SK-N-SH treated with all-trans-retinoic acid at 6 μM for 48 hours (cell line): ENCODE measurements around the gene CHI3L1.

Source experiments
- ATAC-seq: fragments of 200-7000 bp; cut with Tn5 transposase; 3 replicates; pipeline ENCODE4 v1.9.1; 2020; ENCODE audit warnings: mild to moderate bottlenecking, moderate library complexity
- BACH2 ChIP-seq: fragments of 250-450 bp; sonication (Bioruptor Pico); IDR thresholded peaks from 2 replicates; pipeline ENCODE4 v1.9.0; 2021; ENCODE audit warnings: mild to moderate bottlenecking, borderline replicate concordance
- CREB5 ChIP-seq: fragments of 250-450 bp; sonication (Bioruptor Pico); IDR thresholded peaks from 2 replicates; pipeline ENCODE4 v1.5.1; 2020; ENCODE audit warnings: low read depth, mild to moderate bottlenecking, moderate library complexity
- CSDC2 ChIP-seq: fragments of 250-450 bp; sonication (Bioruptor Pico); IDR thresholded peaks from 2 replicates; pipeline ENCODE4 v1.5.0; 2020; ENCODE audit warnings: mild to moderate bottlenecking, moderate library complexity
- CSRNP3 ChIP-seq: fragments of 250-450 bp; sonication (Bioruptor Pico); IDR thresholded peaks from 2 replicates; pipeline ENCODE4 v1.5.1; 2021; ENCODE audit warnings: mild to moderate bottlenecking, moderate library complexity
- ESRRG ChIP-seq: fragments of 250-450 bp; sonication (Bioruptor Pico); IDR thresholded peaks from 2 replicates; pipeline ENCODE4 v1.6.1; 2021; ENCODE audit warnings: mild to moderate bottlenecking
- GLIS3 ChIP-seq: fragments of 250-450 bp; sonication (Bioruptor Pico); IDR thresholded peaks from 2 replicates; pipeline ENCODE4 v1.5.0; 2020; ENCODE audit warnings: mild to moderate bottlenecking, moderate library complexity
- ISL1 ChIP-seq: fragments of 250-450 bp; sonication (Bioruptor Pico); IDR thresholded peaks from 2 replicates; pipeline ENCODE4 v2.1.2; 2022; ENCODE audit warnings: mild to moderate bottlenecking, moderate library complexity
- OSR1 ChIP-seq: fragments of 250-450 bp; sonication (Bioruptor Pico); IDR thresholded peaks from 2 replicates; pipeline ENCODE4 v1.8.0; 2022; ENCODE audit warnings: moderate library complexity, mild to moderate bottlenecking, inconsistent platforms
- PATZ1 ChIP-seq: fragments of 250-450 bp; sonication (Bioruptor Pico); IDR thresholded peaks from 2 replicates; pipeline ENCODE4 v1.8.0; 2020; ENCODE audit warnings: mild to moderate bottlenecking, moderate library complexity, borderline replicate concordance
- POU6F1 ChIP-seq: fragments of 250-450 bp; sonication (Bioruptor Pico); IDR thresholded peaks from 2 replicates; pipeline ENCODE4 v1.8.0; 2021; ENCODE audit warnings: low read depth, mild to moderate bottlenecking, moderate library complexity, borderline replicate concordance
- PPARA ChIP-seq: fragments of 250-450 bp; sonication (Bioruptor Pico); IDR thresholded peaks from 2 replicates; pipeline ENCODE4 v1.5.0; 2020; ENCODE audit warnings: mild to moderate bottlenecking, borderline replicate concordance
- RARB ChIP-seq: fragments of 250-450 bp; sonication (Bioruptor Pico); IDR thresholded peaks from 2 replicates; pipeline ENCODE4 v1.8.0; 2021; ENCODE audit warnings: mild to moderate bottlenecking, moderate library complexity
- SNAI2 ChIP-seq: fragments of 250-450 bp; sonication (Bioruptor Pico); IDR thresholded peaks from 2 replicates; pipeline ENCODE4 v1.5.0; 2020; ENCODE audit warnings: mild to moderate bottlenecking, moderate library complexity
- TCF4 ChIP-seq: fragments of 250-450 bp; sonication (Bioruptor Pico); IDR thresholded peaks from 2 replicates; pipeline ENCODE4 v1.8.0; 2021; ENCODE audit warnings: mild to moderate bottlenecking, moderate library complexity, borderline replicate concordance
- TOX ChIP-seq: fragments of 250-450 bp; sonication (Bioruptor Pico); IDR thresholded peaks from 2 replicates; pipeline ENCODE4 v1.8.0; 2021; ENCODE audit warnings: mild to moderate bottlenecking, moderate library complexity, borderline replicate concordance
- TSHZ2 ChIP-seq: fragments of 250-450 bp; sonication (Bioruptor Pico); IDR thresholded peaks from 2 replicates; pipeline ENCODE4 v1.5.0; 2020; ENCODE audit warnings: mild to moderate bottlenecking, moderate library complexity
- ZC3H10 ChIP-seq: fragments of 250-450 bp; sonication (Bioruptor Pico); IDR thresholded peaks from 2 replicates; pipeline ENCODE4 v1.5.1; 2021; ENCODE audit warnings: mild to moderate bottlenecking, moderate library complexity
- ZFP3 ChIP-seq: fragments of 250-450 bp; sonication (Bioruptor Pico); IDR thresholded peaks from 2 replicates; pipeline ENCODE4 v1.5.0; 2020; ENCODE audit warnings: mild to moderate bottlenecking, moderate library complexity
- ZFP30 ChIP-seq: fragments of 450-650 bp; formaldehyde crosslinking; IDR thresholded peaks from 2 replicates; pipeline ENCODE4 v1.5.0; 2022; ENCODE audit warnings: mild to moderate bottlenecking, moderate library complexity
- ZNF70 ChIP-seq: fragments of 450-650 bp; formaldehyde crosslinking; IDR thresholded peaks from 2 replicates; pipeline ENCODE4 v1.5.0; 2020; ENCODE audit warnings: mild to moderate bottlenecking, moderate library complexity
- ZNF8 ChIP-seq: fragments of 450-650 bp; formaldehyde crosslinking; IDR thresholded peaks from 2 replicates; pipeline ENCODE4 v1.5.0; 2020; ENCODE audit warnings: mild to moderate bottlenecking, moderate library complexity

Gene CHI3L1

GRCh38 chr1:203171341-203172183 is 14.9 kb downstream of the CHI3L1 start:
- TF ChIP-seq CREB5 (CRISPR knock-in tag) (no peak), OSR1 (CRISPR knock-in tag) (no peak), ISL1 (CRISPR knock-in tag) (no peak), CSDC2 (CRISPR knock-in tag) (no peak), TOX (no peak), ZNF70 (CRISPR knock-in tag) (no peak), RARB (CRISPR knock-in tag) (no peak), ZNF8 (CRISPR knock-in tag) (no peak), TCF4 (CRISPR knock-in tag) (no peak), POU6F1 (CRISPR knock-in tag) (no peak), CSRNP3 (CRISPR knock-in tag) (no peak), ZC3H10 (no peak), PPARA (CRISPR knock-in tag) (no peak), PATZ1 (CRISPR knock-in tag) (no peak), SNAI2 (no peak), GLIS3 (no peak)
- no peak for ATAC-seq

GRCh38 chr1:203170625-203171330 is 15.7 kb downstream of the CHI3L1 start:
- TF ChIP-seq ZFP30 (no peak), TOX (no peak), ESRRG (CRISPR knock-in tag) (no peak), PPARA (CRISPR knock-in tag) (no peak), ISL1 (CRISPR knock-in tag) (no peak)
- ATAC-seq: no peak

GRCh38 chr1:203169770-203170520 is 16.6 kb downstream of the CHI3L1 start:
- TF ChIP-seq ISL1 (CRISPR knock-in tag) (no peak), POU6F1 (CRISPR knock-in tag) (no peak), CSRNP3 (CRISPR knock-in tag) (no peak), ZNF70 (CRISPR knock-in tag) (no peak), BACH2 (CRISPR knock-in tag) (no peak), TSHZ2 (CRISPR knock-in tag) (no peak), TCF4 (CRISPR knock-in tag) (no peak), ZC3H10 (no peak), ZFP3 (CRISPR knock-in tag) (no peak), CREB5 (CRISPR knock-in tag) (no peak), TOX (no peak), RARB (CRISPR knock-in tag) (no peak)
- no peak for ATAC-seq
